Testis (tissue), 3 donors: ENCODE measurements around the gene ZSCAN5A. TPM values are rescaled to one million over a fixed set of nuclear protein-coding genes. Genes with fewer than 3 reads are reported as not detected.
"Not testable (repeated sequence)": the region's sequence is repeated elsewhere in the genome, so short reads cannot be mapped to it uniquely, and the experiment has no call there.

Source experiments
- DNase-seq: peaks from one replicate; pipeline ENCODE4 v3.0.0-alpha.2; 2019
- H3K27ac ChIP-seq, 2 donors: fragments of 200-600 bp; sonication (generic); one replicate each; pipeline ENCODE4 v1.5.1; 2019
- H3K27me3 ChIP-seq: fragments of 200-600 bp; sonication (generic); one replicate; pipeline ENCODE4 v1.5.1; 2019
- H3K36me3 ChIP-seq: fragments of 200-600 bp; sonication (generic); one replicate; pipeline ENCODE4 v1.5.1; 2017; ENCODE audit warnings: low read depth; ENCODE audit errors: missing control alignments
- H3K4me1 ChIP-seq: fragments of 200-600 bp; sonication (generic); one replicate; pipeline ENCODE4 v1.5.1; 2019
- H3K4me3 ChIP-seq, 2 donors: fragments of 200-600 bp; sonication (generic); one replicate each; pipeline ENCODE4 v1.5.1; 2017 to 2019
- H3K9me3 ChIP-seq: fragments of 200-600 bp; sonication (generic); one replicate; pipeline ENCODE4 v1.5.1; 2017
- POLR2A ChIP-seq: fragments of 450-650 bp; IDR thresholded peaks from one replicate; pipeline ENCODE4 v1.6.1; 2017; ENCODE audit warnings: antibody characterized with exemption, mild to moderate bottlenecking, moderate library complexity
- WGBS, 2 donors: methylation state at CpG; one replicate each; pipeline ENCODE4 v1.1.5; 2018; 5-methylcytosine and 5-hydroxymethylcytosine counted together
- intact Hi-C: fragments of 100-400 bp; cut with DNase I; formaldehyde crosslinking; loops from one replicate; pipeline ENCODE4 v1.15.1; 2023; ENCODE audit warnings: low total_unique reads
- polyA plus RNA-seq: library from polyadenylated mRNA; stranded (reverse); fragments of 350-450 nt; fragmentation: Illumina TruSeq; extraction: RNeasy Lipid Tissue Mini Kit (QIAGEN cat#74804); gene quantifications from one replicate; pipeline ENCODE4 v1.2.3, GENCODE V29; 2014; ENCODE audit warnings: low read depth, low replicate concordance; ENCODE audit not compliant: insufficient read depth
- total RNA-seq, 2 donors: library from RNA; depleted of rRNA; stranded (reverse); fragments of >200 nt; gene quantifications; one replicate each; pipeline ENCODE4 v1.2.3, GENCODE V29; 2016
- TF ChIP-seq, protein P1 (sequence below), 3 experiments: fragments of 450-650 bp in 2 of 3; fragments of 200-600 bp in 1 of 3; sonication (generic) in 1 of 3; IDR thresholded peaks; one replicate each; pipeline ENCODE4 v1.5.1; 2016 to 2019; ENCODE audit warnings: antibody characterized with exemption in 3 of 3, mild to moderate bottlenecking in 2 of 3, moderate library complexity in 1 of 3

The ZSCAN5A gene
- total and polyA plus RNA-seq, 3 donors from 2014 or later: 39.8 to 55.3 (median 50.6) TPM

DNA sequence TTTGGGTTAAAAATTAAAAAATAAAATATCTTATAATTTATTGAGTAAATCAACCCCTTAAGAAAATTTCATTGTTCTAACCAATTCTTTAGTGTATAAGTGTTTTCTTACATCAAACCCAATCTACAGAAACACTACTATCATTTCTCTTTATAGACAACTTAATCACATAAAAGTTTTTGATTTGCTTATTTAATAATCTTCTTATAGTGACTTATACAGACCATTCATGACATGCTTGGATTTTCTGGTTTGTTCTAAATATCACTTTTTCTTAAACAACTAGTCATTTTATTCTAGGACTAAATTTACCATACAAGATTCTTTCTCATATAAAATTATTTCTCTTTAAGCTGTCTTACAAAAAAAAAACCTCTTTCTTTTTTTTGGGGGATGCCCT is 27.3 kb upstream of the ZSCAN5A start:
- no peaks in the 10 kb centered on the region for H3K36me3 ChIP-seq
- TF ChIP-seq, protein P1, sequence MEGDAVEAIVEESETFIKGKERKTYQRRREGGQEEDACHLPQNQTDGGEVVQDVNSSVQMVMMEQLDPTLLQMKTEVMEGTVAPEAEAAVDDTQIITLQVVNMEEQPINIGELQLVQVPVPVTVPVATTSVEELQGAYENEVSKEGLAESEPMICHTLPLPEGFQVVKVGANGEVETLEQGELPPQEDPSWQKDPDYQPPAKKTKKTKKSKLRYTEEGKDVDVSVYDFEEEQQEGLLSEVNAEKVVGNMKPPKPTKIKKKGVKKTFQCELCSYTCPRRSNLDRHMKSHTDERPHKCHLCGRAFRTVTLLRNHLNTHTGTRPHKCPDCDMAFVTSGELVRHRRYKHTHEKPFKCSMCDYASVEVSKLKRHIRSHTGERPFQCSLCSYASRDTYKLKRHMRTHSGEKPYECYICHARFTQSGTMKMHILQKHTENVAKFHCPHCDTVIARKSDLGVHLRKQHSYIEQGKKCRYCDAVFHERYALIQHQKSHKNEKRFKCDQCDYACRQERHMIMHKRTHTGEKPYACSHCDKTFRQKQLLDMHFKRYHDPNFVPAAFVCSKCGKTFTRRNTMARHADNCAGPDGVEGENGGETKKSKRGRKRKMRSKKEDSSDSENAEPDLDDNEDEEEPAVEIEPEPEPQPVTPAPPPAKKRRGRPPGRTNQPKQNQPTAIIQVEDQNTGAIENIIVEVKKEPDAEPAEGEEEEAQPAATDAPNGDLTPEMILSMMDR (IDR thresholded peaks at IDR 0.05): no peak
- TF ChIP-seq POLR2A: no peak
- no peak for DNase-seq
- H3K27me3 ChIP-seq: no peaks in the 10 kb centered on the region
- no peaks in the 10 kb centered on the region for H3K9me3 ChIP-seq
- no peaks in the 10 kb centered on the region for H3K4me1 ChIP-seq
- no peak overlapping the region for H3K27ac ChIP-seq
- intact Hi-C loops: no loop called here
- no peak overlapping the region for H3K4me3 ChIP-seq

DNA sequence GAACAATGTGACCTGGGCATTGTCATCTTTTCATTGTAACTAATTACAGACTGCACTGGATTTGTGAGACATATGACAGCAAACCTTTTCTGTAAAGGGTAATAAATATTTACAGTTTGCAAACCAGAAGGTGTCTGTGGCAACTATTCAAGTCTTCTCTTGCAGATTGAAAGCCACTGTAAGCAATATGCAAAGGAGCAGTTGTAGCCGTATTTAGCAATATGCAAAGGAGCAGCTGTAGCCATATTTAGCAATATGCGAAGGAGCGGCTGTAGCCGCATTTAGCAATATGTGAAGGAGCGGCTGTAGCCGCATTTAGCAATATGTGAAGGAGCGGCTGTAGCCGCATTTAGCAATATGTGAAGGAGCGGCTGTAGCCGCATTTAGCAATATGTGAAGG is 24.4 kb upstream of the ZSCAN5A start:
- H3K27me3 ChIP-seq, H3K27ac ChIP-seq, H3K4me3 ChIP-seq, H3K4me1 ChIP-seq, DNase-seq, intact Hi-C loops, H3K36me3 ChIP-seq, H3K9me3 ChIP-seq: not testable (repeated sequence)
- 92 to 95% methylated on average over 4 to 9 of the region's 10 CpGs for WGBS, 2 donors

DNA sequence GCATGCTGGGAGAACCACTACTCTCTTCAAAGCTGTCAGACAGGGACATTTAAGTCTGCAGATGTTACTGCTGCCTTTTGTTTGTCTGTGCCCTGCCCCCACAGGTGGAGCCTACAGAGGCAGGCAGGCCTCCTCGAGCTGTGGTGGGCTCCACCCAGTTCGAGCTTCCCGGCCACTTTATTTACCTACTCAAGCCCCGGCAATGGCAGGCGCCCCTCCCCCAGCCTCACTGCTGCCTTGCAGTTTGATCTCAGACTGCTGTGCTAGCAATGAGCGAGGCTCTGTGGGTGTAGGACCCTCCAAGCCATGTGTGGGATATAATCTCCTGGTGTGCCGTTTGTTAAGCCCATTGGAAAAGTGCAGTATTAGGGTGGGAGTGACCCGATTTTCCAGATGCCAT is 22.4 kb upstream of the ZSCAN5A start:
- 95 to 100% methylated on average over 3 to 8 of the region's 8 CpGs for WGBS, 2 donors
- H3K27ac ChIP-seq, H3K4me3 ChIP-seq, H3K4me1 ChIP-seq, H3K9me3 ChIP-seq, H3K27me3 ChIP-seq, H3K36me3 ChIP-seq, DNase-seq, intact Hi-C loops: not testable (repeated sequence)

DNA sequence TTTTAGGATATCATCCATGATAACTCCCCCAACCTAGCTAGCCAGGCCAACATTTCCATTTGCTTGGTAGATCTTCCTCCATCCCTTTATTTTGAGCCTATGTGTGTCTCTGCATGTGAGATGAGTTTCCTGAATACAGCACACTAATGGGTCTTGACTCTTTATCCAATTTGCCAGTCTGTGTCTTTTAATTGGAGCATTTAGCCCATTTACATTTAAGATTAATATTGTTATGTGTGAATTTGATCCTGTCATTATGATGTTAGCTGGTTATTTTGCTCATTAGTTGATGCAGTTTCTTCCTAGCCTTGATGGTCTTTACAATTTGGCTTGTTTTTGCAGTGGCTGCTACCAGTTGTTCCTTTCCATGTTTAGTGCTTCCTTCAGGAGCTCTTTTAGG is 20.7 kb upstream of the ZSCAN5A start:
- DNase-seq, H3K9me3 ChIP-seq, H3K4me1 ChIP-seq, intact Hi-C loops, H3K36me3 ChIP-seq, H3K4me3 ChIP-seq, H3K27me3 ChIP-seq, H3K27ac ChIP-seq: not testable (repeated sequence)

DNA sequence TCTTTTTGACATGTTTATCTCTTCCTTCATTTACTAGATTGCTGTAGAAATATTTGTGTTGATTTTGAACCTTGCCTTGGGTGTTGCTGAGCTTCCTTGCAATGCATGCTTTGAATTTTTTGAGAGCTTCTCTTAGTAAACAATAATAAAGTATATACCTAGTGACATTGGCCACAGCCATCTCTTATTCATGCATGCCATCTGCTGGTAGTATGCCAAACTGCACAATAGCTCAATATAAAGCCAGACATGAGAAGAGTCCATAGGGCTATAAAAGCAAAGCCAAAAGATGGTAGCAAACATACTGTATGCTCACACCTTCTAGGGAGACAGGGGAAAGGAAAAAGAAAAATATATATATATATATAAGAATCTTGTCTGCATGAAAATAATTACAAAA is 18.9 kb upstream of the ZSCAN5A start:
- Histone ChIP-seq H3K4me1 (no peaks in the 10 kb centered on the region), H3K27me3 (no peaks in the 10 kb centered on the region), H3K4me3 (no peak overlapping the region), H3K36me3 (no peaks in the 10 kb centered on the region), H3K9me3 (no peaks in the 10 kb centered on the region), H3K27ac (no peak overlapping the region)
- peak; percentile 71 for DNase-seq
- intact Hi-C loops: no loop called here
- TF ChIP-seq, protein P1 (IDR thresholded peaks at IDR 0.05): peak; percentile 28 to 44 (median 42)
- TF ChIP-seq POLR2A: no peak

DNA sequence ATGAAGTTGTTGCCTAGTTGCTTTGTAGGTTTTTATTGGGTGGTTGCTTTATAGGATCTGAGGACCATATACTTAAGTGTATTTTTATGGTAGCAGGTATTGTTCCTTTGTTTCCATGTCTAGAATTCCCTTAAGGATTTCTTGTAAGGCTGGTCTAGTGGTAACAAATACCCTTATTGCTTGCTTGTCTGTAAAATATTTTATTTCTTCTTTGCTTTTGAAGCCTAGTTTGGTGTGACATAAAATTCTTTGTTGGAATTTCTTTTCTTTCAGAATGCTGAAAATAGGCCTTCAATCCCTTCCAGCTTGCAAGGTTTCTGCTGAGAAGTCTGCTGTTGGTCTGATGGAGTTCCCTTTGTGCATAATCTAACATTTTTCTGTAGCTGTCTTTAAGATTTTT is 18.1 kb upstream of the ZSCAN5A start:
- Histone ChIP-seq H3K4me1 (no peaks in the 10 kb centered on the region), H3K27ac (no peak overlapping the region), H3K36me3 (no peaks in the 10 kb centered on the region), H3K9me3 (no peaks in the 10 kb centered on the region), H3K4me3 (no peak overlapping the region), H3K27me3 (no peaks in the 10 kb centered on the region)
- intact Hi-C loops: no loop called here
- TF ChIP-seq, protein P1 (IDR thresholded peaks at IDR 0.05): no peak
- no peak for TF ChIP-seq POLR2A
- no peak for DNase-seq
